CD4-positive, alpha-beta memory T cell (primary cell): Measurements from ENCODE around the gene DLG4. TPM values are rescaled to one million over a fixed set of nuclear protein-coding genes. Genes with fewer than 3 reads are reported as not detected.

Experiments
- CTCF ChIA-PET: fragments of 350-600 bp; sonication (Branson Sonifier 250); formaldehyde crosslinking; loops from one replicate; lab custom pipeline; 2021; ENCODE audit warnings: inconsistent platforms; ENCODE audit not compliant: partially characterized antibody; lab: Charles Lee
- POLR2A ChIA-PET: fragments of 350-600 bp; sonication (Branson Sonifier 250); formaldehyde crosslinking; loops from one replicate; lab custom pipeline; 2021; ENCODE audit not compliant: partially characterized antibody; lab: Charles Lee
- DNase-seq, 5 donors: peaks; one replicate each; pipeline versions ENCODE4 v3.0.0 to v3.0.0-alpha.2; 2020 to 2022; ENCODE audit warnings: mixed read lengths in 1 of 5
- H3K27ac ChIP-seq: one replicate; pipeline ENCODE4 v1.7.0; 2013; ENCODE audit warnings: low read depth, low read length
- H3K27me3 ChIP-seq: 2 replicates; pipeline ENCODE4 v1.7.0; 2013; ENCODE audit warnings: mild to moderate bottlenecking, low read length, moderate library complexity; ENCODE audit not compliant: insufficient read depth
- H3K36me3 ChIP-seq: 2 replicates; pipeline ENCODE4 v1.7.0; 2013; ENCODE audit warnings: mild to moderate bottlenecking, low read length, moderate library complexity; ENCODE audit not compliant: insufficient read depth
- H3K4me1 ChIP-seq: 2 replicates; pipeline ENCODE4 v1.7.0; 2013; ENCODE audit warnings: mild to moderate bottlenecking, low read length, moderate library complexity; ENCODE audit not compliant: insufficient read depth
- H3K4me3 ChIP-seq, 2 donors: one replicate each; pipeline ENCODE4 v1.7.0; 2013; ENCODE audit warnings: low read length in 2 of 2, mild to moderate bottlenecking in 1 of 2
- H3K9me3 ChIP-seq, 2 donors: one replicate each; pipeline ENCODE4 v1.7.0; 2013; ENCODE audit warnings: low read length in 2 of 2, control low read depth in 1 of 2; ENCODE audit not compliant: control insufficient read depth in 1 of 2
- H3K27ac Mint-ChIP-seq, 7 donors: one replicate each; pipeline ENCODE4 v1.8.0; 2020 to 2021; ENCODE audit warnings: mixed read lengths in 7 of 7, mild to moderate bottlenecking in 6 of 7, inconsistent platforms in 3 of 7, moderate library complexity in 3 of 7
- H3K27me3 Mint-ChIP-seq, 2 donors: one replicate each; pipeline ENCODE4 v1.8.0; 2020 to 2021; ENCODE audit warnings: mixed read lengths in 2 of 2
- H3K36me3 Mint-ChIP-seq, 2 donors: one replicate each; pipeline ENCODE4 v1.8.0; 2020 to 2021; ENCODE audit warnings: mixed read lengths in 2 of 2, inconsistent platforms in 1 of 2, mild to moderate bottlenecking in 1 of 2
- H3K4me1 Mint-ChIP-seq, 4 donors: one replicate each; pipeline ENCODE4 v1.8.0; 2020 to 2021; ENCODE audit warnings: mixed read lengths in 4 of 4, mild to moderate bottlenecking in 1 of 4
- H3K4me3 Mint-ChIP-seq, 8 donors: one replicate each; pipeline ENCODE4 v1.8.0; 2020 to 2021; ENCODE audit warnings: mixed read lengths in 8 of 8, mild to moderate bottlenecking in 7 of 8, moderate library complexity in 6 of 8, inconsistent platforms in 3 of 8
- H3K9me3 Mint-ChIP-seq, 8 donors: one replicate each; pipeline ENCODE4 v1.8.0; 2020 to 2021; ENCODE audit warnings: mixed read lengths in 8 of 8, mild to moderate bottlenecking in 5 of 8, inconsistent platforms in 3 of 8, moderate library complexity in 1 of 8
- intact Hi-C: fragments of 100-400 bp; cut with micrococcal nuclease; formaldehyde crosslinking; loops from one replicate; pipeline ENCODE4 v1.15.1; 2023
- polyA plus RNA-seq, 2 donors: library from polyadenylated mRNA; unstranded; fragments of 300-500 nt; fragmentation: Illumina TruSeq; gene quantifications; one replicate each; pipeline ENCODE4 v1.2.3, GENCODE V29; 2021
- total RNA-seq, 2 experiments: library from RNA; stranded (reverse); gene quantifications; one replicate each; pipeline ENCODE4 v1.2.3, GENCODE V29; 2021

Gene DLG4
- total and polyA plus RNA-seq, 4 experiments from 2014 or later: 0.44 to 7.6 (median 3.9) TPM

DNA sequence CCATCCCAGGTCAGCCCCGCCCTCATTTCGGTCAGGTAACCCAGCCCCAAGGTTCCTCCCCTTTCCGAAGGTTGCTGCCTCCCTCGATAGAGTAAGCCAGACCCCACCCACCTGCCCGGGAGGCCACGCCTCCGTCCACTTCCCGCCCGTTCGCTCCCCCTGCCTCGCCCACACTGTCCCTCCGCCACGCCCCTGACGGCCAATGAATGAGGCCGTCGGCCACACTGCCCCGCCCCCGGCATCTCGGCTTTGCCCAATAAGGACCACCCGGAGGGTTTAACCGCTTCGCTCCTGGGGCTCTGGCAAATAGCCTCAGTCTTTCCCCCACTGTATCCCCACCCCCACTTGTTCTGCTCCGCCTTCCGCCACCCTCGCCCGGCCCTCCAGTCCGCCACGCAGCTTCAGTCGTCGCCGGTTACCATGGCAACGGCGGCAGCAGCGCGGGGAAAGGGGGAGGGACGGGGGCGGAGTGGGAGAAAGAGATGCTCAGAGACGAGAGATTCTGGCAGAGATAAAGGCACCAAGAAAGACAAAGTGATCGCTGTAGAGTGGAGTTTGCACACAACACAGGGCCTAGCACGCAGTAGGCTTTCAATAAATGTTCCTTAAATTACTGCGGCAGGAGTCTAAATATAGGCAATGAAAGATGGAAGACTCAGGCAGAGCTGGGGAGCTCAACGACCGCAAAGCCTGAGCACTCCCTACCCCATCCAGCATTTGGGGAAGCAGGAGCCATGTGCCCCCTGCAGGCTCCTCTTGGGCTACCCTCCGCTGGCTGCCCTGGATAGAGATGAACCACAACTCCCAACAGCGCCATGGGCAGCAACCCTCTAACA, 5.1 kb downstream of the DLG4 start:
- H3K4me3 ChIP-seq: peak overlapping the region; percentile 68 to 73
- ChIA-PET CTCF (interaction anchor here (0.9 to 1.7 kb wide), 9 partner anchors 20 to 169 kb away, joined by 3 to 11 read pairs (median 3); partner anchors contain the start of genes DVL2, GABARAP and PHF23), POLR2A (interaction anchor here (0.8 to 15.3 kb wide), 14 partner anchors 9 to 620 kb away, joined by 3 to 435 read pairs (median 4); partner anchors contain the start of genes CTDNEP1, DVL2, ELP5 and GABARAP)
- no peaks in the 10 kb centered on the region for H3K9me3 ChIP-seq
- intact Hi-C loops: loop anchor here (1.0 to 2.0 kb wide), 8 partner anchors 9 to 472 kb away; partner anchors contain the start of genes EIF5A, ELP5, PHF23 and POLR2A
- H3K36me3 ChIP-seq: no peaks in the 10 kb centered on the region
- DNase-seq: peak; percentile 97 to 99 (median 98)
- Mint-ChIP-seq H3K4me1 (peaks cover 26 to 67% (median 43%) of the 10 kb centered on the region in 4 donors), H3K27me3 (peaks cover 0 to 13% of the 10 kb centered on the region in 2 donors), H3K9me3 (peaks cover 0 to 3% (median 0%) of the 10 kb centered on the region in 8 donors), H3K36me3 (peaks cover 0 to 5% of the 10 kb centered on the region in 2 donors), H3K27ac (peak overlapping the region; percentile 98 to 100 (median 100)), H3K4me3 (peak overlapping the region; percentile 90 to 98 (median 93))
- H3K27me3 ChIP-seq: no peaks in the 10 kb centered on the region
- peaks cover 54% of the 10 kb centered on the region for H3K4me1 ChIP-seq
- peak overlapping the region; percentile 96 for H3K27ac ChIP-seq

DNA sequence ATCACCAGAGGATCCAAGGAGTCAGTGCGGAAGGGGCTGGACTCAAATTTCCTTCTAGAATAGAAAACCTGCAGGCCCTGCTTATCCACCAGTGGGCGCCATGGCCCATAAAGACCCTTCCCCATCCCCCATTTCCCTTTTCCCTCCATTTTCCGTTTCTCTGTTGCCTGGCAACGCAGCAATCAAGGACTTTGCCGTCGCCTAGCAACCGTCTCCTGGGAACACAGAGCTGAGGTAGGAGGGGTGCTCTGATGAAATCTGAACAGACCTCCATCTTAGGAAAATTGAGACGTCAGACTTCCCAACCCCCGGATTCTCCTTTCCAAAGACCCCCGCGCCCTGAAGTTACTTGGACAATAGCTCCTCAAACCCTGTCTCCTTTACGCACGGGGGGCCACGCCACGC, 5.7 kb downstream of the DLG4 start:
- Histone ChIP-seq H3K27me3 (no peaks in the 10 kb centered on the region), H3K4me3 (peak overlapping the region; percentile 47 to 73), H3K36me3 (no peaks in the 10 kb centered on the region), H3K9me3 (no peaks in the 10 kb centered on the region), H3K4me1 (peaks cover 48% of the 10 kb centered on the region), H3K27ac (peak overlapping the region; percentile 96)
- intact Hi-C loops: loop anchor here (1.0 to 2.0 kb wide), 7 partner anchors 9 to 472 kb away; partner anchors contain the start of genes EIF5A, ELP5, PHF23 and TMEM102
- ChIA-PET POLR2A (interaction anchor here (0.8 to 15.3 kb wide), 13 partner anchors 8 to 621 kb away, joined by 3 to 435 read pairs (median 4); partner anchors contain the start of genes CTDNEP1, DVL2, ELP5 and GABARAP), CTCF (interaction anchor here (0.9 to 1.7 kb wide), 9 partner anchors 20 to 168 kb away, joined by 3 to 11 read pairs (median 3); partner anchors contain the start of genes DVL2, GABARAP and PHF23)
- H3K36me3 Mint-ChIP-seq: peaks cover 0 to 5% of the 10 kb centered on the region in 2 donors
- DNase-seq: peak in 2 of 5 donors; percentile 85 to 91
- H3K9me3 Mint-ChIP-seq: peaks cover 0 to 3% (median 0%) of the 10 kb centered on the region in 8 donors
- H3K27me3 Mint-ChIP-seq: peaks cover 0 to 13% of the 10 kb centered on the region in 2 donors
- peak overlapping the region; percentile 98 to 100 (median 100) for H3K27ac Mint-ChIP-seq
- H3K4me3 Mint-ChIP-seq: peak overlapping the region; percentile 90 to 98 (median 93)
- peaks cover 21 to 61% (median 39%) of the 10 kb centered on the region in 4 donors for H3K4me1 Mint-ChIP-seq

DNA sequence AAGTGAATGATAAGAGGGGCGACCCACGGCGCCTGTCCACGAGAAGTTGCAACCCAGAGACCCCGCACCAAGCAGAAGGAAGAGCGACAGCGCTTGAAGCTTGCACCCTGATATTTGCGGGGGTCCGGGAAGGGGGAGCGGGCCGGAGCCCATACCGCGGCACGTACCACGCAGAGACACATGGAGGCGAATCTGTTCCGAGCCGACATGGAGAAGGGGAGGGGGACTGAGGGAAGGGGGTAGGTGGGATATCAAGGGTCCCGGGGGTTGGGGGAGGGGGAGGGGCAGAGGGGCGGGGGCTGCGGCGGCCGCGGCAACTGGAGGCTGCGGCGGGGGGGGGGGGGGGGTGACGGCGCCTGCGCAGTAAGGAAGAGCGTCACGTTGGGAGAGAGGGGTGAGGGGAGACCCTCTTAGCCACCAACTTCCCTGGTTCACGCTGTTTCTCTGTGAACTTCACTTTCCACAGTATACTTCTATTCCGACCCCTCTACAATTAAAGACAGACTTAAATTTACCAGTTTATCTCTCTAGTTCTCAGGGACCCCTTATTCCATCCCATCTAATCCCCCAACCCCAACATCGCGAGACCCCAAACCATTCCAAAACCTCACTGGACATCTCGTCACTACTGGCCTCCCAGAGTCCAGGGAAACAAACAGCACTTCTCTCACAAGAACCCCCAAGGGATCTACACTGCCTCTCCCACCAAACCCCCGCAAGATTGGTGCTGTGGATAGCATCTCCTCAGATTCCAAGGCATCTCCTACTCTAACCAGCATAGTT, 8.0 kb downstream of the DLG4 start:
- intact Hi-C loops: no loop called here
- ChIA-PET CTCF (no interaction called here), POLR2A (no interaction called here)
- Histone ChIP-seq H3K27ac (no peak overlapping the region), H3K9me3 (no peaks in the 10 kb centered on the region), H3K4me3 (no peak overlapping the region), H3K4me1 (peaks cover 31% of the 10 kb centered on the region), H3K27me3 (no peaks in the 10 kb centered on the region), H3K36me3 (no peaks in the 10 kb centered on the region)
- Mint-ChIP-seq H3K27ac (peak overlapping the region; percentile 12 to 78 (median 67)), H3K4me3 (no peak overlapping the region), H3K36me3 (peaks cover 0 to 5% of the 10 kb centered on the region in 2 donors), H3K9me3 (peaks cover 0 to 3% (median 0%) of the 10 kb centered on the region in 8 donors), H3K4me1 (peaks cover 16 to 49% (median 30%) of the 10 kb centered on the region in 4 donors), H3K27me3 (peaks cover 0 to 13% of the 10 kb centered on the region in 2 donors)
- peak in 1 of 5 donors; percentile 9 for DNase-seq

DNA sequence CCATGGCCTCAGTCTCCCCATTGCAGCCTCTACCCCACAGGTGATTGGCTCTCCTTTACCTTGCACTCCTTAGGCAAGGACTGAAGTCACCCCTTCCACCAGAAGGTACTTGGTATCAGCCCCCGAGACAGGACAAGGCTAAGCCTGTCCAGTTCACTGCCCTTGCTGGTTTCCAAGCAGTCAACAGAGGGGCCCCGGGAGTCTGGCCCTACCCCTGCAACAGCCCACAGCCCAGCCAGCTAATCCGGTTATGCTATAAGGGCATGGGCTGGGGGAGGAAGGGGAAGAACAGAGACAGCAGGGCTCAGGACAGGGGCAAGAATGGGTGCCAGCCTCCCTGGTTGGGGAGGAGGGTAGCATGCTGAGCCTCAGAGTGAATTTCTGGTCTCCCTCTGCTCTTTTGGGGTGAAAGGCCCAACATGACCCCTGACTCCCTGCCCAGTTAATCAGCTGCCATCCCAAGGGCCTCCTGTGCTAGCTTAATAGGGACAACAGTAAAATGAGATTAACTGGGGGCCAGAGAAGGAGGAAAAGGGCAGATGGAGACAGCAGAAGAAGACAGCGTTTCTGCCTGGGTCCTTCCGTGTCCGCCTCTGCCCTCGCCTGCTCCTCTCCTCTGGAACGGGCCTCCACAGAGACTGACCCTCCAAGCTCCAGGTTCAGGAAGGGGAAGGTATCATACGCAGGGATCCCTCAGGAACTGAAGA, 10.7 kb downstream of the DLG4 start:
- intact Hi-C loops: no loop called here

DNA sequence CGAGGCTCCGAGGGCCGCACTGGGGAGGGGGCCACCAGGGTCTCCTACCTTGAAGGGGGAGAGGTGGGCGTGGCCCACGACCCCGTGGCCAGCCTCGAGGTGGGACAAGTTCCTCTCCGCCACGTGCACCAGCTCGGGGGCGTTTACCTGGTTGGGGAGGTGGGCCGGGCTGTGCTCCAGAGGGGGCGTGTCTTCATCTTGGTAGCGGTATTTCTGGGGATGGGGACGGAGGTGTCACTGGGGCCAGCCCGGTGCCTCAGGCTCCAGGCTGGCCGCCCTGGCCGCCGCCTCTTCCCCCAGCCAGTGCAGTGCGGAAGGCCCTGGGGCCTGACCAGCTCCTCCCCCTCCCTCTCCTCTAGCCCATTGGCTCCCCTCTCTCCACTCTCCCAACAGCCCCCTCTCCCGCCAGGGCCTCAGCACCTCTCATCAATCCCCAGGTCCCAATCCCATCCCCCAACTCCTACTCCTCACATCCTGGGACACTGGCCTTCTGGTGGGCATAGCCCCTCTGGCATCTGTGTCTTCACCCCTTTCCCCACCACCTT, 11.5 kb downstream of the DLG4 start:
- no peaks in the 10 kb centered on the region for H3K27me3 ChIP-seq
- peaks cover 0 to 10% of the 10 kb centered on the region in 2 donors for H3K27me3 Mint-ChIP-seq
- intact Hi-C loops: no loop called here
- POLR2A ChIA-PET: interaction anchor here (0.6 to 1.6 kb wide), 5 partner anchors 9 to 172 kb away, joined by 3 to 5 read pairs (median 3); partner anchors contain the start of genes DLG4 and SLC16A13
- no peaks in the 10 kb centered on the region for H3K9me3 ChIP-seq
- H3K27ac ChIP-seq: no peak overlapping the region
- peaks cover 0 to 3% (median 0%) of the 10 kb centered on the region in 8 donors for H3K9me3 Mint-ChIP-seq
- H3K27ac Mint-ChIP-seq: peak overlapping the region in 4 of 7 donors; percentile 1 to 70 (median 54)
- H3K4me3 Mint-ChIP-seq: no peak overlapping the region
- CTCF ChIA-PET: interaction anchor here (1.2 kb wide), 1 partner anchor 26 kb away, joined by 3 read pairs; the partner anchor contains the start of gene DVL2
- H3K4me1 Mint-ChIP-seq: peaks cover 16 to 47% (median 30%) of the 10 kb centered on the region in 4 donors
- peak in 1 of 5 donors; percentile 40 for DNase-seq
- no peaks in the 10 kb centered on the region for H3K36me3 Mint-ChIP-seq
- peaks cover 22% of the 10 kb centered on the region for H3K4me1 ChIP-seq
- no peaks in the 10 kb centered on the region for H3K36me3 ChIP-seq
- no peak overlapping the region for H3K4me3 ChIP-seq

More for the DNA sequence above, 10.7 kb downstream of the DLG4 start:
- H3K4me3 ChIP-seq: no peak overlapping the region
- Mint-ChIP-seq H3K4me1 (peaks cover 22 to 49% (median 33%) of the 10 kb centered on the region in 4 donors), H3K4me3 (peak overlapping the region in 1 of 8 donors; percentile 4), H3K27ac (peak overlapping the region in 3 of 7 donors; percentile 48 to 70 (median 60)), H3K9me3 (peaks cover 0 to 3% (median 0%) of the 10 kb centered on the region in 8 donors), H3K27me3 (peaks cover 0 to 10% of the 10 kb centered on the region in 2 donors), H3K36me3 (no peaks in the 10 kb centered on the region)
- H3K36me3 ChIP-seq: no peaks in the 10 kb centered on the region
- ChIA-PET POLR2A (interaction anchor here (1.0 to 1.6 kb wide), 2 partner anchors 9 to 29 kb away, joined by 3 to 4 read pairs; no protein-coding TSS in a partner anchor), CTCF (interaction anchor here (1.2 kb wide), 1 partner anchor 26 kb away, joined by 3 read pairs; the partner anchor contains the start of gene DVL2)
- no peak overlapping the region for H3K27ac ChIP-seq
- H3K27me3 ChIP-seq: no peaks in the 10 kb centered on the region
- DNase-seq: peak in 1 of 5 donors; percentile 31
- H3K9me3 ChIP-seq: no peaks in the 10 kb centered on the region
- H3K4me1 ChIP-seq: peaks cover 28% of the 10 kb centered on the region
